Endothelial cell of umbilical vein (primary cell): ENCODE measurements around the gene VWA1. TPM values are rescaled to one million over a fixed set of nuclear protein-coding genes. Genes with fewer than 3 reads are reported as not detected.

Source experiments
- BruUV-seq: library from RNA; stranded (reverse); fragments of 400-500 nt; replicated peaks from 2 replicates; lab custom pipeline; 2021; lab: Mats Ljungman, UMichigan
- CTCF ChIA-PET: fragments of 300-600, 350-600 bp; sonication (Branson Sonifier 250); formaldehyde crosslinking; loops from one replicate; lab custom pipeline; 2021; ENCODE audit warnings: antibody characterized with exemption, inconsistent platforms; lab: Charles Lee
- POLR2A ChIA-PET: fragments of 300-600, 350-600 bp; sonication (Branson Sonifier 250); formaldehyde crosslinking; loops from one replicate; lab custom pipeline; 2021; ENCODE audit warnings: antibody characterized with exemption, inconsistent platforms; lab: Charles Lee
- DNase-seq: peaks from one replicate; pipeline ENCODE4 v3.0.0-alpha.2; 2011; ENCODE audit warnings: low read depth, low spot score
- FAIRE-seq: peaks from 2 replicates; lab custom pipeline; 2011; peaks lifted over from hg19 to GRCh38; lab: Jason Lieb, UNC
- H2AFZ ChIP-seq: 2 replicates; pipeline ENCODE4 v1.6.0; 2012; ENCODE audit warnings: low read depth, low read length, control low read depth, inconsistent platforms
- H3K27ac ChIP-seq: 2 replicates; pipeline ENCODE4 v1.5.1; 2011; ENCODE audit warnings: low read depth, mild to moderate bottlenecking, control low read depth, low read length, moderate library complexity; ENCODE audit not compliant: insufficient read depth
- H3K27me3 ChIP-seq, 2 experiments: 2 replicates each; pipeline versions ENCODE4 v1.6.0 to v1.6.1; 2011; ENCODE audit warnings: low read length in 2 of 2, mixed read lengths in 1 of 2; ENCODE audit not compliant: control insufficient read depth in 2 of 2, insufficient read depth in 2 of 2
- H3K36me3 ChIP-seq, 2 experiments: 2 replicates in 1 of 2; 3 replicates in 1 of 2; pipeline ENCODE4 v1.5.1; 2011; ENCODE audit warnings: low read length in 2 of 2, mild to moderate bottlenecking in 1 of 2, moderate library complexity in 1 of 2; ENCODE audit not compliant: control insufficient read depth in 2 of 2, insufficient read depth in 2 of 2; ENCODE audit errors: extremely low read depth in 1 of 2
- H3K4me1 ChIP-seq: 3 replicates; pipeline ENCODE4 v1.5.1; 2011; ENCODE audit warnings: mild to moderate bottlenecking, low read length; ENCODE audit not compliant: control insufficient read depth, insufficient read depth; ENCODE audit errors: extremely low read depth
- H3K4me2 ChIP-seq: 2 replicates; pipeline ENCODE4 v1.6.1; 2011; ENCODE audit warnings: low read length, control low read depth, mixed read lengths; ENCODE audit not compliant: insufficient read depth
- H3K4me3 ChIP-seq, 3 experiments: fragments of 200-600 bp in 1 of 3; sonication (generic), shearing (Covaris generic) in 1 of 3; replicated peaks in 1 of 3; 2 replicates each; pipeline ENCODE4 v1.5.1; 2011 to 2016; ENCODE audit warnings: control low read depth in 3 of 3, low read length in 3 of 3, mild to moderate bottlenecking in 2 of 3, inconsistent platforms in 1 of 3, low read depth in 1 of 3, moderate library complexity in 1 of 3; ENCODE audit not compliant: insufficient read depth in 1 of 3
- H3K79me2 ChIP-seq: 2 replicates; pipeline ENCODE4 v1.6.0; 2012; ENCODE audit warnings: low read length, inconsistent platforms; ENCODE audit not compliant: control insufficient read depth, insufficient read depth
- H3K9ac ChIP-seq: replicated peaks from 2 replicates; pipeline ENCODE3; 2011; ENCODE audit warnings: low read length, control low read depth; ENCODE audit not compliant: insufficient read depth; ENCODE audit errors: extremely low read depth
- H3K9me1 ChIP-seq: replicated peaks from 3 replicates; pipeline ENCODE4 v1.6.0; 2011; ENCODE audit warnings: mild to moderate bottlenecking, low read length; ENCODE audit not compliant: control insufficient read depth, insufficient read depth; ENCODE audit errors: extremely low read depth
- H3K9me3 ChIP-seq: replicated peaks from 2 replicates; pipeline ENCODE4 v1.5.1; 2012; ENCODE audit warnings: low read length, inconsistent platforms; ENCODE audit not compliant: control insufficient read depth, insufficient read depth
- H4K20me1 ChIP-seq: replicated peaks from 2 replicates; pipeline ENCODE3; 2011; ENCODE audit warnings: mild to moderate bottlenecking, low read length; ENCODE audit not compliant: control insufficient read depth, insufficient read depth; ENCODE audit errors: extremely low read depth
- CTCF ChIP-seq, 2 donors: IDR thresholded peaks; 1 replicate in 1 of 2; 2 replicates in 1 of 2; pipeline ENCODE4 v1.5.1; 2011; ENCODE audit warnings: low read length in 2 of 2, mild to moderate bottlenecking in 2 of 2, moderate library complexity in 2 of 2, control low read depth in 1 of 2, inconsistent platforms in 1 of 2, low read depth in 1 of 2; ENCODE audit not compliant: insufficient read depth in 1 of 2; ENCODE audit errors: extremely low read depth in 1 of 2
- EZH2 ChIP-seq: IDR thresholded peaks from 2 replicates; pipeline ENCODE4 v1.6.1; 2012; ENCODE audit warnings: borderline replicate concordance, low read depth, mild to moderate bottlenecking, moderate library complexity, low read length, inconsistent platforms; ENCODE audit not compliant: severe bottlenecking
- FOS ChIP-seq: IDR thresholded peaks from 2 replicates; pipeline ENCODE4 v1.6.1; 2011; ENCODE audit warnings: mild to moderate bottlenecking, low read length, moderate library complexity, borderline replicate concordance; ENCODE audit not compliant: insufficient read depth
- GATA2 ChIP-seq: IDR thresholded peaks from 2 replicates; pipeline ENCODE4 v1.7.0; 2011; ENCODE audit warnings: low read depth, mild to moderate bottlenecking, moderate library complexity, mixed read lengths, low read length; ENCODE audit not compliant: insufficient read length, insufficient read depth
- JUN ChIP-seq: IDR thresholded peaks from 2 replicates; pipeline ENCODE4 v1.6.1; 2011; ENCODE audit warnings: borderline replicate concordance, low read depth; ENCODE audit not compliant: insufficient read length, insufficient read depth
- MYC ChIP-seq: IDR thresholded peaks from one replicate; pipeline ENCODE4 v1.6.1; 2011; ENCODE audit warnings: mild to moderate bottlenecking, low read depth, low read length
- POLR2A ChIP-seq: IDR thresholded peaks from 2 replicates; pipeline ENCODE4 v1.6.1; 2012; ENCODE audit warnings: low read depth, mild to moderate bottlenecking, control low read depth, low read length
- POLR2AphosphoS5 ChIP-seq: IDR thresholded peaks from 2 replicates; pipeline ENCODE4 v1.6.1; 2012; ENCODE audit warnings: low read depth, mild to moderate bottlenecking, control low read depth, low read length, moderate library complexity; ENCODE audit not compliant: insufficient read depth
- dilution Hi-C: fragments of 300-500 bp; cut with MboI; formaldehyde crosslinking; loops from one replicate; pipeline ENCODE4 v1.15.0; 2019; ENCODE audit warnings: low sequenced_read_pairs; ENCODE audit not compliant: extremely low pct_ligation_motif_present
- intact Hi-C: fragments of 100-400 bp; cut with micrococcal nuclease; formaldehyde crosslinking; loops from one replicate; pipeline ENCODE4 v1.10.0; 2022
- polyA plus RNA-seq, 4 experiments: library from polyadenylated mRNA; depleted of rRNA in 3 of 4; stranded (reverse) in 3 of 4; unstranded in 1 of 4; fragments of >200 nt; gene quantifications; 2 replicates each; pipeline versions ENCODE4 v1.2.1 to v1.2.3, GENCODE V29; 2011 to 2012; ENCODE audit warnings: missing spikeins in 1 of 4
- total RNA-seq: library from RNA; stranded (reverse); gene quantifications from 2 replicates; pipeline ENCODE4 v1.2.3, GENCODE V29; 2021
- TF ChIP-seq, protein P1 (sequence below): IDR thresholded peaks from 2 replicates; pipeline ENCODE4 v1.6.1; 2011; ENCODE audit not compliant: insufficient read depth, insufficient read length

VWA1 gene
- total and polyA plus RNA-seq, 2 donors (not counting 3 experiments of a cell fraction or from before 2014, with no cell fraction given): 2.0 to 6.1 TPM

GRCh38 chr1:1432274-1432950 is 3.1 kb upstream of the VWA1 start:
- POLR2A ChIA-PET: no interaction called here
- Histone ChIP-seq H3K4me3 (no peak overlapping the region), H3K79me2 (no peaks in the 10 kb centered on the region), H3K9me1 (no peaks in the 10 kb centered on the region), H3K27me3 (no peaks in the 10 kb centered on the region), H3K4me1 (peaks cover 19% of the 10 kb centered on the region), H2AFZ (no peak overlapping the region), H3K4me2 (no peak overlapping the region), H3K9ac (no peak overlapping the region), H3K27ac (no peak overlapping the region), H4K20me1 (no peaks in the 10 kb centered on the region), H3K36me3 (no peaks in the 10 kb centered on the region), H3K9me3 (no peaks in the 10 kb centered on the region)
- DNase-seq (no peak), FAIRE-seq (no peak)
- BruUV-seq: no TSS peak
- CTCF ChIA-PET: no interaction called here
- intact Hi-C loops: no loop called here
- TF ChIP-seq, protein P1, sequence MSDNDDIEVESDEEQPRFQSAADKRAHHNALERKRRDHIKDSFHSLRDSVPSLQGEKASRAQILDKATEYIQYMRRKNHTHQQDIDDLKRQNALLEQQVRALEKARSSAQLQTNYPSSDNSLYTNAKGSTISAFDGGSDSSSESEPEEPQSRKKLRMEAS: no peak
- TF ChIP-seq FOS: no peak
- no peak for TF ChIP-seq MYC
- TF ChIP-seq POLR2A: no peak
- TF ChIP-seq JUN: no peak
- TF ChIP-seq CTCF (IDR thresholded peaks at IDR 0.05; ENCODE audit: extremely low read depth in 1 of 2, insufficient read depth in 1 of 2, low read depth in 1 of 2, low read length in 2 of 2): no peak
- TF ChIP-seq GATA2: no peak
- TF ChIP-seq EZH2: no peak
- no peak for TF ChIP-seq POLR2AphosphoS5
- dilution Hi-C loops: no loop called here
